ENCODE data around the gene SLC34A3. TPM values are rescaled to one million over a fixed set of nuclear protein-coding genes. Genes with fewer than 3 reads are reported as not detected.

SLC34A3 gene
- total and polyA plus RNA-seq, 12 donors = not detected

- no peak for DNase-seq
- no peaks in the 10 kb centered on the region for H3K9me3 ChIP-seq
Measured at GRCh38 chr9:137190315-137190856, 40.3 kb upstream of the SLC34A3 start.

DNA sequence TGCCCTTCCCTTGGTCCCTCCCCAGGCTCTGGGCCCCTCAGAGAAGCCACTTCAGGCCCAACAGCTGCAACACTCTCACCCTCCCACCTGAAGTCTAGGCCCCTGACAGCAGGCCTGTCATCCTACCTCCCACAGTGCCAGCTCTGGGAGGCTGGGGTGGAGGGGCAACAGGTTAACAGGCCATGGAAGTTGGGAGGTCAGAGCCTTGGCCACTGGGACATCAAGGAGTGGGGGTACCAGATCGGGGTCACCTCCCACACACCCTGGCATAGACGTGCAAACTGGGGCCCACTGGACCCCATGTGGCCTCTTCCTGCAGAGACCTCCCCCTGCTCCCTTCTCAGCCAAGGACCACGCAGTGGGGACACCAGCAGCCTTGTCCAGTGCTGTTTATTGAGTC, 39.5 kb upstream of the SLC34A3 start:
- Histone ChIP-seq H3K4me3 (no peak overlapping the region), H3K4me1 (peaks cover 35 to 79% (median 56%) of the 10 kb centered on the region in 9 donors), H3K36me3 (peaks cover 0 to 40% (median 16%) of the 10 kb centered on the region in 9 donors), H3K27me3 (no peaks in the 10 kb centered on the region), H3K27ac (peak overlapping the region in 3 of 10 donors; percentile 0 to 74 (median 15)), H3K9me3 (no peaks in the 10 kb centered on the region)
- TF ChIP-seq, protein P1, sequence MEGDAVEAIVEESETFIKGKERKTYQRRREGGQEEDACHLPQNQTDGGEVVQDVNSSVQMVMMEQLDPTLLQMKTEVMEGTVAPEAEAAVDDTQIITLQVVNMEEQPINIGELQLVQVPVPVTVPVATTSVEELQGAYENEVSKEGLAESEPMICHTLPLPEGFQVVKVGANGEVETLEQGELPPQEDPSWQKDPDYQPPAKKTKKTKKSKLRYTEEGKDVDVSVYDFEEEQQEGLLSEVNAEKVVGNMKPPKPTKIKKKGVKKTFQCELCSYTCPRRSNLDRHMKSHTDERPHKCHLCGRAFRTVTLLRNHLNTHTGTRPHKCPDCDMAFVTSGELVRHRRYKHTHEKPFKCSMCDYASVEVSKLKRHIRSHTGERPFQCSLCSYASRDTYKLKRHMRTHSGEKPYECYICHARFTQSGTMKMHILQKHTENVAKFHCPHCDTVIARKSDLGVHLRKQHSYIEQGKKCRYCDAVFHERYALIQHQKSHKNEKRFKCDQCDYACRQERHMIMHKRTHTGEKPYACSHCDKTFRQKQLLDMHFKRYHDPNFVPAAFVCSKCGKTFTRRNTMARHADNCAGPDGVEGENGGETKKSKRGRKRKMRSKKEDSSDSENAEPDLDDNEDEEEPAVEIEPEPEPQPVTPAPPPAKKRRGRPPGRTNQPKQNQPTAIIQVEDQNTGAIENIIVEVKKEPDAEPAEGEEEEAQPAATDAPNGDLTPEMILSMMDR (IDR thresholded peaks at IDR 0.05) = no peak
- ATAC-seq = no peak
- intact Hi-C loops (cut with DNase I) = loop anchor here in 1 of 10 donors (5.0 kb wide), 1 partner anchor 36 kb away; the partner anchor contains the start of genes CYSRT1 and RNF224
- 66 to 83% methylated on average over 3 of the region's 3 CpGs for WGBS, 2 donors
- no peak for DNase-seq

More at GRCh38 chr9:137190315-137190856, 40.3 kb upstream of the SLC34A3 start:
- Histone ChIP-seq H3K36me3 (peaks cover 0 to 49% (median 21%) of the 10 kb centered on the region in 9 donors), H3K4me1 (peaks cover 33 to 79% (median 53%) of the 10 kb centered on the region in 9 donors), H3K27me3 (no peaks in the 10 kb centered on the region), H3K4me3 (peak overlapping the region in 5 of 10 donors; percentile 75 to 98 (median 91)), H3K27ac (peak overlapping the region in 6 of 10 donors; percentile 15 to 100 (median 98))
- intact Hi-C loops (cut with DNase I) = loop anchor here in 1 of 10 donors (5.0 kb wide), 1 partner anchor 37 kb away; the partner anchor contains the start of genes CYSRT1 and RNF224
- no peak for ATAC-seq
- TF ChIP-seq, protein P1 (IDR thresholded peaks at IDR 0.05) = no peak
- WGBS, 2 donors = 64 to 73% methylated on average over 9 of the region's 9 CpGs

GRCh38 chr9:137191691-137192447, 38.8 kb upstream of the SLC34A3 start:
- Histone ChIP-seq H3K4me1 (peaks cover 29 to 79% (median 54%) of the 10 kb centered on the region in 9 donors), H3K27ac (peak overlapping the region in 2 of 10 donors; percentile 21 to 74), H3K36me3 (peaks cover 0 to 36% (median 16%) of the 10 kb centered on the region in 9 donors), H3K4me3 (no peak overlapping the region), H3K9me3 (no peaks in the 10 kb centered on the region), H3K27me3 (no peaks in the 10 kb centered on the region)
- DNase-seq (no peak), ATAC-seq (no peak)
- WGBS, 2 donors = 82% methylated on average over 22 of the region's 22 CpGs
- intact Hi-C loops (cut with DNase I) = loop anchor here in 1 of 10 donors (5.0 kb wide), 1 partner anchor 35 kb away; the partner anchor contains the start of genes CYSRT1 and RNF224
- TF ChIP-seq, protein P1 (IDR thresholded peaks at IDR 0.05) = no peak

- Histone ChIP-seq H3K36me3 (peaks cover 0 to 30% (median 16%) of the 10 kb centered on the region in 9 donors), H3K9me3 (no peaks in the 10 kb centered on the region), H3K4me3 (no peak overlapping the region), H3K4me1 (peaks cover 24 to 79% (median 50%) of the 10 kb centered on the region in 9 donors), H3K27ac (peak overlapping the region in 2 of 10 donors; percentile 21 to 74), H3K27me3 (no peaks in the 10 kb centered on the region)
- intact Hi-C loops (cut with DNase I) = loop anchor here in 1 of 10 donors (5.0 kb wide), 1 partner anchor 35 kb away; the partner anchor contains the start of genes CYSRT1 and RNF224
- DNase-seq = no peak
- no peak for ATAC-seq
- TF ChIP-seq, protein P1 (IDR thresholded peaks at IDR 0.05) = no peak
- whole genome bisulfite sequencing, 2 donors = 74 to 82% methylated on average over 10 of the region's 10 CpGs
Measured at GRCh38 chr9:137192448-137192780, 38.3 kb upstream of the SLC34A3 start.

Data from heart right ventricle (tissue), 16 donors.